PFSK-1 (cell line): Measurements from ENCODE around the gene FOXP4.

ENCODE experiments used
- FOXP2 ChIP-seq: optimal IDR thresholded peaks from 2 replicates; pipeline ENCODE3; 2011; ENCODE audit warnings: borderline replicate concordance, control low read depth, inconsistent platforms; ENCODE audit not compliant: insufficient read depth; ENCODE audit errors: extremely low read length, extremely low read depth
- POLR2AphosphoS5 ChIP-seq: IDR thresholded peaks from 2 replicates; pipeline ENCODE4 v1.6.1; 2012; ENCODE audit warnings: low read depth, mild to moderate bottlenecking, control low read depth, low read length, moderate library complexity
- SIN3A ChIP-seq: IDR thresholded peaks from 2 replicates; pipeline ENCODE4 v1.6.1; 2012; ENCODE audit warnings: mild to moderate bottlenecking, low read length, moderate library complexity, borderline replicate concordance; ENCODE audit not compliant: insufficient read depth
- TAF1 ChIP-seq: IDR thresholded peaks from 2 replicates; pipeline ENCODE4 v1.6.1; 2012; ENCODE audit warnings: low read length, control low read depth, borderline replicate concordance; ENCODE audit not compliant: insufficient read depth
- TF ChIP-seq, protein P1 (sequence below), 2 experiments: IDR thresholded peaks; 2 replicates each; pipeline versions ENCODE4 v1.6.1 to v1.8.0; 2011 to 2012; ENCODE audit warnings: low read depth in 2 of 2, low read length in 2 of 2, control low read depth in 1 of 2, inconsistent platforms in 1 of 2, mild to moderate bottlenecking in 1 of 2, moderate library complexity in 1 of 2; ENCODE audit not compliant: insufficient read depth in 1 of 2

Gene FOXP4

GRCh38 chr6:41582540-41582939 is 36.4 kb downstream of the FOXP4 start:
- TF ChIP-seq SIN3A = no peak
- TF ChIP-seq POLR2AphosphoS5 = no peak
- no peak for TF ChIP-seq TAF1
- TF ChIP-seq, protein P1, sequence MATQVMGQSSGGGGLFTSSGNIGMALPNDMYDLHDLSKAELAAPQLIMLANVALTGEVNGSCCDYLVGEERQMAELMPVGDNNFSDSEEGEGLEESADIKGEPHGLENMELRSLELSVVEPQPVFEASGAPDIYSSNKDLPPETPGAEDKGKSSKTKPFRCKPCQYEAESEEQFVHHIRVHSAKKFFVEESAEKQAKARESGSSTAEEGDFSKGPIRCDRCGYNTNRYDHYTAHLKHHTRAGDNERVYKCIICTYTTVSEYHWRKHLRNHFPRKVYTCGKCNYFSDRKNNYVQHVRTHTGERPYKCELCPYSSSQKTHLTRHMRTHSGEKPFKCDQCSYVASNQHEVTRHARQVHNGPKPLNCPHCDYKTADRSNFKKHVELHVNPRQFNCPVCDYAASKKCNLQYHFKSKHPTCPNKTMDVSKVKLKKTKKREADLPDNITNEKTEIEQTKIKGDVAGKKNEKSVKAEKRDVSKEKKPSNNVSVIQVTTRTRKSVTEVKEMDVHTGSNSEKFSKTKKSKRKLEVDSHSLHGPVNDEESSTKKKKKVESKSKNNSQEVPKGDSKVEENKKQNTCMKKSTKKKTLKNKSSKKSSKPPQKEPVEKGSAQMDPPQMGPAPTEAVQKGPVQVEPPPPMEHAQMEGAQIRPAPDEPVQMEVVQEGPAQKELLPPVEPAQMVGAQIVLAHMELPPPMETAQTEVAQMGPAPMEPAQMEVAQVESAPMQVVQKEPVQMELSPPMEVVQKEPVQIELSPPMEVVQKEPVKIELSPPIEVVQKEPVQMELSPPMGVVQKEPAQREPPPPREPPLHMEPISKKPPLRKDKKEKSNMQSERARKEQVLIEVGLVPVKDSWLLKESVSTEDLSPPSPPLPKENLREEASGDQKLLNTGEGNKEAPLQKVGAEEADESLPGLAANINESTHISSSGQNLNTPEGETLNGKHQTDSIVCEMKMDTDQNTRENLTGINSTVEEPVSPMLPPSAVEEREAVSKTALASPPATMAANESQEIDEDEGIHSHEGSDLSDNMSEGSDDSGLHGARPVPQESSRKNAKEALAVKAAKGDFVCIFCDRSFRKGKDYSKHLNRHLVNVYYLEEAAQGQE (IDR thresholded peaks at IDR 0.05; ENCODE audit: insufficient read depth in 1 of 2, low read depth in 2 of 2, low read length in 2 of 2) = no peak
- no peak for TF ChIP-seq FOXP2

GRCh38 chr6:41583565-41583964 is 37.4 kb downstream of the FOXP4 start:
- TF ChIP-seq, protein P1 (IDR thresholded peaks at IDR 0.05; ENCODE audit: insufficient read depth in 1 of 2, low read depth in 2 of 2, low read length in 2 of 2) = no peak
- TF ChIP-seq FOXP2 (no peak), SIN3A (no peak), TAF1 (no peak), POLR2AphosphoS5 (no peak)

DNA sequence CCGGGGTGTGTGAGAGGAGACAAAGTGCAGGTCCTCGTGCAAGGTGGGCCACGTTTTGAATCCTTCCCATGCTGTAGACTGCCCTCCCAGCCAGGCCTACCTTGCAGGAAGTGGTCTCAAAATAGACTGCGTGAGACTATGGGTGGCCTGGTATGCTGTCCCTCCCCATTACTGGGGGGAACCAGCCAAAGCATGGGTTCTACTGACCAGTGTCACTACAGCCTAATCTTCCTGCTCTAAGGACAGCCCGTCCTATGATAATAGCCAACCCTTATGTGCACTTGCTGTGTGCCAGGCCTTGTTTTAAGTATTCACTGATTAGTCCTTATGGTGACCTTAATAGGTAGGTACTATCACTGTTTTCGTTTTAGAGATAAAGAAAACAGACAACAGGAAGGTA is 38.0 kb downstream of the FOXP4 start:
- no peak for TF ChIP-seq TAF1

DNA sequence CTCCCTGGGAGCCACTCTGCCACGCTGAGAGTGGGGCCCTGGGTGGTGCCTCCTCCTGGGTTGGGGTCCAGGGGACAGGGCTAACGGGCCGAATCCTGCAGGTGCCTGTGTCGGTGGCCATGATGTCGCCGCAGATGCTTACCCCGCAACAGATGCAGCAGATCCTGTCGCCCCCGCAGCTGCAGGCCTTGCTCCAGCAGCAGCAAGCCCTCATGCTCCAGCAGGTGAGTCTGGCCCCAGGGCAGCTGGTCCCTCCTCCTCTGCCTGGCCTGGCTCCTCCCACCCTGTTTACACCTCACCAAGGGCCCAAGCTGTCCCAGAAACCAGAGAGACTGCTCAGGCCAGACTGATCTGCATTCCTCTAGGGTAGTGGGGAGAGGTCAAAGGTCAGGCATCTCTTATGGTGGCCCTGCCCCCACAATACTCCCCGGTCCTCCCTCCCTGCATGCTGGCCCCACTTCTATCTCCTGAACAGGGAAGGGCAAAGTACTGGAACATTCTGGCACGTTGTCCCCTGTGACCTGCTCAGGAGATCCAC is 38.6 kb downstream of the FOXP4 start:
- TF ChIP-seq TAF1 (no peak), POLR2AphosphoS5 (no peak), FOXP2 (no peak), SIN3A (no peak)
- TF ChIP-seq, protein P1 (IDR thresholded peaks at IDR 0.05; ENCODE audit: insufficient read depth in 1 of 2, low read depth in 2 of 2, low read length in 2 of 2) = no peak

GRCh38 chr6:41585605-41586004 is 39.4 kb downstream of the FOXP4 start:
- no peak for TF ChIP-seq TAF1
- TF ChIP-seq SIN3A = no peak
- no peak for TF ChIP-seq FOXP2

GRCh38 chr6:41586252-41587007 is 40.2 kb downstream of the FOXP4 start:
- TF ChIP-seq, protein P1 (IDR thresholded peaks at IDR 0.05; ENCODE audit: insufficient read depth in 1 of 2, low read depth in 2 of 2, low read length in 2 of 2) = no peak
- TF ChIP-seq SIN3A (no peak), TAF1 (no peak), FOXP2 (no peak), POLR2AphosphoS5 (no peak)
